Measurements from ENCODE around the gene SELPLG.
A peak's percentile ranks its signal among the peaks of the same experiment; 100 is the strongest.
"Not testable (repeated sequence)": the region's sequence is repeated elsewhere in the genome, so short reads cannot be mapped to it uniquely, and the experiment has no call there.

The SELPLG gene

DNA sequence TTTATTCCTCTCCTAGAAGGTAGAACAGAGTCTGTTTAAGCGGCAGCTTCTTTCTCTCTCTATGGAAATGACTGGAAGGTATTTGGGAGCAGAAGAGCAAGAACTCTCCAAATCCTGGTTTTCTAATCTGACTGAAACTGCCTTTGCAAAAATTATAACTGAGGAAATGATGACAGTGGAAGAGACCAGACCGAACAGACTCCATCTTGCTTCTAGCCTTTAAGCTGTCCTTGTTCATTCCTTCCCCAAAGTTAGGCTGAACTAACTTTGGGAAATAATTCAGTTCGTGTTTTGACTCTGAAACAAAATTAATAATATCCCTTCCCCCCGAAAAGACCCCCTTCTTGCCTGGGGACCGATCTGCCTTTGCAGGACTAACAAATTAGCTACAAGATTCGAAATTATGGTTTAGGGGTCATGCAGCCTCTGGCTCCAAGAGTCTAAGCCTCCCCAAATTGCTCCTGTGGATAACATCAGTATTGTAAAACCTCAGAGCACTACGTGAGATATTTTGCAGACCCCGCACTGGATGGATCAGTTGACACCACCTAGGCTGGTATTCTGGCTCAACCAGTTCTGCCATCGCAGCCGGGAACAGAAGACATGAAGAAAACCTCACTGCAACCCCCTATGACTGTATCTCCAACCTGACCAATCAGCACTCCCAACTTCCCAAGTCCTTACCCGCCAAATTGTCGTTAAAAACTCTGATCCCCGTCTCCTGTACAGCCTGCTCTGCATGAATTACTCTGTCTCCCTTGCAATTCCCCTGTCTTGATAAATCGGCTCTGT, 14.1 kb downstream of the SELPLG start:
- Histone ChIP-seq H3K9me3 (ENCODE audit: control insufficient read depth, low read length) (no peaks in the 10 kb centered on the region), H3K4me3 (ENCODE audit: low read depth, low read length) (no peak overlapping the region), H3K27ac (no peak overlapping the region), H3K4me2 (ENCODE audit: low read length) (no peak overlapping the region), H3K27me3 (ENCODE audit: control insufficient read depth, insufficient read depth, low read length) (no peaks in the 10 kb centered on the region), H3K4me1 (peaks cover 5% of the 10 kb centered on the region), H3K9ac (no peak overlapping the region), H3K79me2 (no peaks in the 10 kb centered on the region), H2AFZ (no peak overlapping the region), H3K36me3 (ENCODE audit: control insufficient read depth, insufficient read depth, low read length) (no peaks in the 10 kb centered on the region)
- TF ChIP-seq, protein P1, sequence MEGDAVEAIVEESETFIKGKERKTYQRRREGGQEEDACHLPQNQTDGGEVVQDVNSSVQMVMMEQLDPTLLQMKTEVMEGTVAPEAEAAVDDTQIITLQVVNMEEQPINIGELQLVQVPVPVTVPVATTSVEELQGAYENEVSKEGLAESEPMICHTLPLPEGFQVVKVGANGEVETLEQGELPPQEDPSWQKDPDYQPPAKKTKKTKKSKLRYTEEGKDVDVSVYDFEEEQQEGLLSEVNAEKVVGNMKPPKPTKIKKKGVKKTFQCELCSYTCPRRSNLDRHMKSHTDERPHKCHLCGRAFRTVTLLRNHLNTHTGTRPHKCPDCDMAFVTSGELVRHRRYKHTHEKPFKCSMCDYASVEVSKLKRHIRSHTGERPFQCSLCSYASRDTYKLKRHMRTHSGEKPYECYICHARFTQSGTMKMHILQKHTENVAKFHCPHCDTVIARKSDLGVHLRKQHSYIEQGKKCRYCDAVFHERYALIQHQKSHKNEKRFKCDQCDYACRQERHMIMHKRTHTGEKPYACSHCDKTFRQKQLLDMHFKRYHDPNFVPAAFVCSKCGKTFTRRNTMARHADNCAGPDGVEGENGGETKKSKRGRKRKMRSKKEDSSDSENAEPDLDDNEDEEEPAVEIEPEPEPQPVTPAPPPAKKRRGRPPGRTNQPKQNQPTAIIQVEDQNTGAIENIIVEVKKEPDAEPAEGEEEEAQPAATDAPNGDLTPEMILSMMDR (IDR thresholded peaks at IDR 0.05), result no peak

DNA sequence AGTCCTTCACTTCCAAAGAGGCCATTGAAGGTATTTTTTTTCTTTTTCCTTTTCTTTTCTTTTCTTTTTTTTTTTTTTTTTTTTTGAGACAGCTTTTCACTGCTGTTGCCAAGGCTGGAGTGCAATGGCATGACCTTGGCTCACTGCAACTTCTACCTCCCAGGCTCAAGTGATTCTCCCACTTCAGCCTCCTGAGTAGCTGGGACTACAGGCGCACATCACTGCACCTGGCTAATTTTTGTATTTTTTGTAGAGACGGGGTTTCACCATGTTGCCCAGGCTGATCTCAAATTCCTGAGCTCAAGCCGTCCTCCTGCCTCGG, 14.8 kb downstream of the SELPLG start:
- H3K4me2 ChIP-seq (ENCODE audit: low read length); H3K4me3 ChIP-seq (ENCODE audit: low read depth, low read length); H3K9me3 ChIP-seq (ENCODE audit: control insufficient read depth, low read length); H2AFZ ChIP-seq; H3K27me3 ChIP-seq (ENCODE audit: control insufficient read depth, insufficient read depth, low read length); H3K4me1 ChIP-seq; H3K9ac ChIP-seq; H3K79me2 ChIP-seq; H3K27ac ChIP-seq; H3K36me3 ChIP-seq (ENCODE audit: control insufficient read depth, insufficient read depth, low read length): not testable (repeated sequence)

- TF ChIP-seq, protein P1 (IDR thresholded peaks at IDR 0.05), result peak; percentile 98
- no peaks in the 10 kb centered on the region for H3K9me3 ChIP-seq (ENCODE audit: control insufficient read depth, low read length)
- no peak overlapping the region for H3K4me2 ChIP-seq (ENCODE audit: low read length)
- no peaks in the 10 kb centered on the region for H3K27me3 ChIP-seq (ENCODE audit: control insufficient read depth, insufficient read depth, low read length)
- no peaks in the 10 kb centered on the region for H3K36me3 ChIP-seq (ENCODE audit: control insufficient read depth, insufficient read depth, low read length)
- no peak overlapping the region for H3K27ac ChIP-seq
- no peak overlapping the region for H3K4me3 ChIP-seq (ENCODE audit: low read depth, low read length)
- no peak overlapping the region for H3K9ac ChIP-seq
- H3K4me1 ChIP-seq, result peaks cover 5% of the 10 kb centered on the region
- peak overlapping the region; percentile 19 for H2AFZ ChIP-seq
- H3K79me2 ChIP-seq, result no peaks in the 10 kb centered on the region
Measured at GRCh38 chr12:108618079-108618952, 15.4 kb downstream of the SELPLG start.

GRCh38 chr12:108616941-108617858, 16.5 kb downstream of the SELPLG start:
- no peaks in the 10 kb centered on the region for H3K9me3 ChIP-seq (ENCODE audit: control insufficient read depth, low read length)
- H3K27ac ChIP-seq, result no peak overlapping the region
- no peak overlapping the region for H2AFZ ChIP-seq
- no peak overlapping the region for H3K9ac ChIP-seq
- TF ChIP-seq, protein P1 (IDR thresholded peaks at IDR 0.05), result no peak
- H3K4me2 ChIP-seq (ENCODE audit: low read length), result no peak overlapping the region
- H3K4me3 ChIP-seq (ENCODE audit: low read depth, low read length), result no peak overlapping the region
- H3K27me3 ChIP-seq (ENCODE audit: control insufficient read depth, insufficient read depth, low read length), result no peaks in the 10 kb centered on the region
- no peaks in the 10 kb centered on the region for H3K36me3 ChIP-seq (ENCODE audit: control insufficient read depth, insufficient read depth, low read length)
- peaks cover 5% of the 10 kb centered on the region for H3K4me1 ChIP-seq
- H3K79me2 ChIP-seq, result no peaks in the 10 kb centered on the region

DNA sequence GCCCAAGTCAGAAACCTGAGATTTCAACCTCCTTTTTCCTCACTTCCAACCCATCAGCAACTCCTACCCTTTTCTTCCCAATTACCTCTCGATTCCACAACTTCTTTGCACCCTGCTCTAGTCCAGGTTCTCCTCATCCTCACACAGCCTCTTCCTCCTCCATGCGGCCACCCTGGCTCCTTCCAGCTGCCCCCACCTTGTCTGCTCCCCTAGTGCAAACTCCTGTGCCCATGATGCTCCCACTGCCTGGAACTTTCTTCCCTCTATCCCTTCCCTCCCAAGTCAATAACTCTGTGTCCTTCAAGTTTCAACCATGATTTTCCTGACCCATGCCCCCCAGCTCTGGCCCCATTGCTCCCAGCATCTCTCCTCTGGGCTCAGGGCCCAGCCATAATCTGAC, 17.3 kb downstream of the SELPLG start:
- Histone ChIP-seq H3K4me1 (peaks cover 5% of the 10 kb centered on the region), H3K9ac (no peak overlapping the region), H3K79me2 (no peaks in the 10 kb centered on the region), H3K4me3 (ENCODE audit: low read depth, low read length) (no peak overlapping the region), H3K4me2 (ENCODE audit: low read length) (no peak overlapping the region), H2AFZ (no peak overlapping the region), H3K27ac (no peak overlapping the region), H3K9me3 (ENCODE audit: control insufficient read depth, low read length) (no peaks in the 10 kb centered on the region), H3K36me3 (ENCODE audit: control insufficient read depth, insufficient read depth, low read length) (no peaks in the 10 kb centered on the region), H3K27me3 (ENCODE audit: control insufficient read depth, insufficient read depth, low read length) (no peaks in the 10 kb centered on the region)
- TF ChIP-seq, protein P1 (IDR thresholded peaks at IDR 0.05), result no peak
